Stimulated activated CD8-positive, alpha-beta memory T cell treated with anti-CD3 and anti-CD28 coated beads, Interleukin-7, amount 100 ng/mL, for 24 hours (primary cell): Measurements from ENCODE around the gene ELFN2.

ENCODE experiments used
- DNase-seq: peaks from one replicate; pipeline ENCODE4 v3.0.0-alpha.2; 2020; ENCODE audit warnings: low read depth

Gene ELFN2

GRCh38 chr22:37454857-37455686, 27.8 kb upstream of the ELFN2 start:
- no peak for DNase-seq

GRCh38 chr22:37453696-37454095, 26.4 kb upstream of the ELFN2 start:
- no peak for DNase-seq

GRCh38 chr22:37451218-37451617, 23.9 kb upstream of the ELFN2 start:
- no peak for DNase-seq

GRCh38 chr22:37449331-37450001, 22.2 kb upstream of the ELFN2 start:
- no peak for DNase-seq

- DNase-seq = no peak
Measured at GRCh38 chr22:37448516-37449127, 21.3 kb upstream of the ELFN2 start.

GRCh38 chr22:37445501-37445900, 18.2 kb upstream of the ELFN2 start:
- no peak for DNase-seq

- no peak for DNase-seq
Measured at GRCh38 chr22:37443977-37444376, 16.7 kb upstream of the ELFN2 start.

GRCh38 chr22:37443086-37443485, 15.8 kb upstream of the ELFN2 start:
- DNase-seq = no peak

GRCh38 chr22:37442537-37442936, 15.3 kb upstream of the ELFN2 start:
- DNase-seq = no peak

GRCh38 chr22:37442135-37442534, 14.9 kb upstream of the ELFN2 start:
- no peak for DNase-seq

- no peak for DNase-seq
Measured at GRCh38 chr22:37440875-37441274, 13.6 kb upstream of the ELFN2 start.

GRCh38 chr22:37439347-37439746, 12.1 kb upstream of the ELFN2 start:
- DNase-seq = no peak

GRCh38 chr22:37435970-37436603, 8.8 kb upstream of the ELFN2 start:
- DNase-seq = no peak

- DNase-seq = no peak
Measured at GRCh38 chr22:37433786-37434185, 6.5 kb upstream of the ELFN2 start.

GRCh38 chr22:37432708-37433054, 5.4 kb upstream of the ELFN2 start:
- no peak for DNase-seq

- peak; percentile 41 for DNase-seq
Measured at GRCh38 chr22:37431801-37432707, 4.8 kb upstream of the ELFN2 start.

GRCh38 chr22:37431366-37431765, 4.1 kb upstream of the ELFN2 start:
- no peak for DNase-seq

GRCh38 chr22:37430941-37431340, 3.7 kb upstream of the ELFN2 start:
- DNase-seq = no peak

- DNase-seq = peak; percentile 35
Measured at GRCh38 chr22:37428649-37429586, 1.6 kb upstream of the ELFN2 start.
